Measurements from ENCODE around the gene PNPT1. TPM values are rescaled to one million over a fixed set of nuclear protein-coding genes. Genes with fewer than 3 reads are reported as not detected.

Gene PNPT1
- polyA plus RNA-seq, 2 of the 4 experiments (the other 2 are of a cell fraction): 49.6 to 65.9 TPM

GRCh38 chr2:55617175-55618024 lies 76.2 kb downstream of the PNPT1 start, which contains the start of gene PPP4R3B (continued):
- TF ChIP-seq ELK1 (IDR thresholded peaks at IDR 0.05; ENCODE audit: low read depth, low read length) (no peak), HEYL (CRISPR knock-in tag; IDR thresholded peaks at IDR 0.05) (no peak), HOXB13 (CRISPR knock-in tag; IDR thresholded peaks at IDR 0.05; ENCODE audit: low read depth) (no peak), CHD2 (IDR thresholded peaks at IDR 0.05; ENCODE audit: low read length, partially characterized antibody) (peak; percentile 99)

DNA sequence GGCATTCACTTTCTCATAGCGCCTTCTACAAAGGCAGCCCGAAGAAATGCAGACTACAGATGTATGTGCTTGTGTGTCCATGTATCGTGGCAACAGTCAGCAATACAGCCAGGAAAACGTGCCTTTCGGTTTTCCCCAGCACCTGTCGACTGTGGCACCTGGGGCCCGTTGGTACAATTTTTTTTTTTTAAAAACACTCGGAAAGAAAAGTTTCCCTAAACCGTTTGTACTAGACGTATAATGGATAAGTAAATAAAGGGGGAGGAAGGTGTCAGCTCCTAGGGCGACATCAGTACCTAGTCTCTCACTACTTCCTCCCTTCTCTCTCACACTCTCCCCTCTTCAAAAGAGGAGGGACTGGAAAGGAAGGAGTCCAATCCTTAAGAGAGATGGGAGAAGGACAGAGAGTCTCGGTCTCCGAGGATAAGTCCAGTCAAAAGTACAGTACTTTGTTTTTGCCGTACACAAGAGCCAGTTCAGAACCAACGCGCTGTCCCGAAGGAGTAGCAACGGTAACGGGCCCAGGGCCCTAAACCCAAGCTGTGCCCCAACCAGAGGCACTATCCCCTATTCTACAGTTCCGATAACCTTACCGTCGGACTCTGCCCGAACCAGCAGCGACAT lies 77.0 kb downstream of the PNPT1 start:
- TF ChIP-seq EHMT2 (IDR thresholded peaks at IDR 0.05; ENCODE audit: low read depth): no peak
- TF ChIP-seq BHLHE40 (IDR thresholded peaks at IDR 0.05; ENCODE audit: low read depth, low read length): peak; percentile 27; the same call in 1 of the 2 replicates
- TF ChIP-seq MAZ (IDR thresholded peaks at IDR 0.05; ENCODE audit: borderline replicate concordance, low read depth, low read length): no peak
- H3K27ac ChIP-seq: peak overlapping the region; percentile 95 to 97
- no peaks in the 10 kb centered on the region for H3K9me3 ChIP-seq
- H3K4me1 ChIP-seq: peaks cover 25% of the 10 kb centered on the region
- ChIA-PET POLR2A (interaction anchor here (0.6 to 1.4 kb wide), 3 partner anchors 9 to 394 kb away, joined by 3 to 4 read pairs (median 4); no protein-coding TSS in a partner anchor), CTCF (no interaction called here)
- WGBS (ENCODE audit: missing lambda C conversion rate): under 1% methylated on average over 24 of the region's 24 CpGs
- ATAC-seq (peak; percentile 18 to 25), FAIRE-seq (no peak), DNase-seq (ENCODE audit: low read depth in 1 of 2, low spot score in 1 of 2) (peak; percentile 53 to 62)
- peak overlapping the region; percentile 69 for H3K4me3 ChIP-seq
- peak overlapping the region; percentile 91 for H3K4me2 ChIP-seq

- H3K4me1 ChIP-seq: peaks cover 28% of the 10 kb centered on the region
- ATAC-seq (no peak), FAIRE-seq (no peak), DNase-seq (ENCODE audit: low read depth in 1 of 2, low spot score in 1 of 2) (no peak)
- no peaks in the 10 kb centered on the region for H3K9me3 ChIP-seq
- H3K4me2 ChIP-seq: no peak overlapping the region
- WGBS (ENCODE audit: missing lambda C conversion rate): 75% methylated on average over 1 of the region's 1 CpG
- no peak overlapping the region for H3K27ac ChIP-seq
- TF ChIP-seq POLR2A (IDR thresholded peaks at IDR 0.05; ENCODE audit: low read length) (no peak), GATA3 (IDR thresholded peaks at IDR 0.05; ENCODE audit: borderline replicate concordance) (no peak), NR3C1 (IDR thresholded peaks at IDR 0.05) (no peak), HOXB5 (CRISPR knock-in tag; IDR thresholded peaks at IDR 0.05) (no peak), ESRRA (IDR thresholded peaks at IDR 0.05; ENCODE audit: borderline replicate concordance, low read length) (no peak), REST (IDR thresholded peaks at IDR 0.05) (no peak), SREBF2 (IDR thresholded peaks at IDR 0.05) (no peak), PHF8 (IDR thresholded peaks at IDR 0.05; ENCODE audit: borderline replicate concordance, low read depth) (no peak), FOSB (CRISPR knock-in tag; IDR thresholded peaks at IDR 0.05) (no peak), EHF (CRISPR knock-in tag; IDR thresholded peaks at IDR 0.05) (no peak), EP300 (IDR thresholded peaks at IDR 0.05) (no peak)
- POLR2A ChIA-PET: no interaction called here
- no peak overlapping the region for H3K4me3 ChIP-seq
- CTCF ChIA-PET: interaction anchor here (1.2 to 2.2 kb wide), 2 partner anchors 27 to 397 kb away, joined by 4 read pairs; no protein-coding TSS in a partner anchor
Measured at GRCh38 chr2:55611997-55612396, 81.6 kb downstream of the PNPT1 start.

Data from A549 (cell line).